Mammary epithelial cell (primary cell): ENCODE results near the gene MBD4.

ENCODE experiments used
- EZH2 ChIP-seq: IDR thresholded peaks from 2 replicates; pipeline ENCODE4 v1.6.1; 2012; ENCODE audit warnings: low read length, inconsistent platforms, borderline replicate concordance
- TF ChIP-seq, protein P1 (sequence below), 2 donors: IDR thresholded peaks in 1 of 2; conservative IDR thresholded peaks in 1 of 2; 2 replicates each; pipeline ENCODE4 v1.5.1; 2011 to 2012; ENCODE audit warnings: inconsistent platforms in 2 of 2, low read length in 2 of 2, mild to moderate bottlenecking in 2 of 2, control low read depth in 1 of 2, low read depth in 1 of 2; ENCODE audit not compliant: insufficient read depth in 1 of 2; ENCODE audit errors: extremely low read depth in 1 of 2

DNA sequence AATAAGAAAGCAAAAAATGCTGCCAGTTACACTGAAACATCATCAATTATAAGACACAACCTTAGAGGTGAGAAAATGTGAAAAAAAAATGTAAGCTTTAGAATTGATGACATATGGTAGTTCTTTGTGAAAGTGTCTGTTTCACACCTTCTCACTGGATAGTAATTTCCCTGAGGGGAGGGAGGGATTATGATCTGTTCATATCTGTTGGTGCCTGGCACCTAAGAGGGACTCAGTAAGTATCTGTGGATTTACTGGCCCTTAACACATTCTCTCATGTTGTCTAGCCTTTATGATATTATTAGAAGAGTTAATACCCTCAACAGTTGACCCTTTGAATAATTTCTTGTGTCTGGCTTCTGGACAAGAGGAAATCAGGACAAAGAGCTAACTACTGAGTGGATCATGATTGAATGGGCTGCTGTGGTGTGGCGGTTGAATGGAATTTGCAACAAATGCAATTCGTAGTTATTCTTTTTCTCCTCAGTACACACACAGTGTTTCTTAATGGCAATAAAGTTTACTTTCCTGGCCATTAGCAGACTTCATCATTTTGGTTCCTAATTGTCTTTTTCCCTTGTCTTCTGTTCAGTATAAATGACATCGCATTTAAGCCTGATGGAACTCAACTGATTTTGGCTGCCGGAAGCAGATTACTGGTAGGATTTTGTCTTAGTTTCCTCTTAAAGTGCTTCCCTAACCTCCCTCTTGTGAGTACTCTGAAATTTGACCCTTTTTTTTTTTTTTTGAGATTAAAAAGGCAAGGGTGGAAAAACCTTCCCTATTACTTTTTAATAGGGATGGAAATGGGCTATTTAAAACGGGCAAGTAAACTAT lies 9.7 kb upstream of the MBD4 start:
- TF ChIP-seq, protein P1, sequence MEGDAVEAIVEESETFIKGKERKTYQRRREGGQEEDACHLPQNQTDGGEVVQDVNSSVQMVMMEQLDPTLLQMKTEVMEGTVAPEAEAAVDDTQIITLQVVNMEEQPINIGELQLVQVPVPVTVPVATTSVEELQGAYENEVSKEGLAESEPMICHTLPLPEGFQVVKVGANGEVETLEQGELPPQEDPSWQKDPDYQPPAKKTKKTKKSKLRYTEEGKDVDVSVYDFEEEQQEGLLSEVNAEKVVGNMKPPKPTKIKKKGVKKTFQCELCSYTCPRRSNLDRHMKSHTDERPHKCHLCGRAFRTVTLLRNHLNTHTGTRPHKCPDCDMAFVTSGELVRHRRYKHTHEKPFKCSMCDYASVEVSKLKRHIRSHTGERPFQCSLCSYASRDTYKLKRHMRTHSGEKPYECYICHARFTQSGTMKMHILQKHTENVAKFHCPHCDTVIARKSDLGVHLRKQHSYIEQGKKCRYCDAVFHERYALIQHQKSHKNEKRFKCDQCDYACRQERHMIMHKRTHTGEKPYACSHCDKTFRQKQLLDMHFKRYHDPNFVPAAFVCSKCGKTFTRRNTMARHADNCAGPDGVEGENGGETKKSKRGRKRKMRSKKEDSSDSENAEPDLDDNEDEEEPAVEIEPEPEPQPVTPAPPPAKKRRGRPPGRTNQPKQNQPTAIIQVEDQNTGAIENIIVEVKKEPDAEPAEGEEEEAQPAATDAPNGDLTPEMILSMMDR (conservative IDR thresholded peaks at IDR 0.05 in 1 of 2, IDR thresholded peaks at IDR 0.05 in 1 of 2; ENCODE audit: extremely low read depth in 1 of 2, insufficient read depth in 1 of 2, low read depth in 1 of 2, low read length in 2 of 2), result no peak
- TF ChIP-seq EZH2, result no peak
